HG03565 (cell line): ENCODE results near the gene SPDYC.
"Not testable (repeated sequence)": the region's sequence is repeated elsewhere in the genome, so short reads cannot be mapped to it uniquely, and the experiment has no call there.

ENCODE experiments used
- ATAC-seq: cut with Tn5 transposase; IDR thresholded peaks from one replicate; pipeline ENCODE4 v1.9.1; 2021; ENCODE audit warnings: mild to moderate bottlenecking, moderate library complexity; ENCODE audit not compliant: unreplicated experiment

Gene SPDYC

GRCh38 chr11:65134240-65134951 is 35.6 kb upstream of the SPDYC start, which contains the start of gene SYVN1:
SYVN1 (minus strand) TSS chr11:65134519; CDS start chr11:65133601, 918 bp downstream.
- peak; percentile 39 for ATAC-seq

DNA sequence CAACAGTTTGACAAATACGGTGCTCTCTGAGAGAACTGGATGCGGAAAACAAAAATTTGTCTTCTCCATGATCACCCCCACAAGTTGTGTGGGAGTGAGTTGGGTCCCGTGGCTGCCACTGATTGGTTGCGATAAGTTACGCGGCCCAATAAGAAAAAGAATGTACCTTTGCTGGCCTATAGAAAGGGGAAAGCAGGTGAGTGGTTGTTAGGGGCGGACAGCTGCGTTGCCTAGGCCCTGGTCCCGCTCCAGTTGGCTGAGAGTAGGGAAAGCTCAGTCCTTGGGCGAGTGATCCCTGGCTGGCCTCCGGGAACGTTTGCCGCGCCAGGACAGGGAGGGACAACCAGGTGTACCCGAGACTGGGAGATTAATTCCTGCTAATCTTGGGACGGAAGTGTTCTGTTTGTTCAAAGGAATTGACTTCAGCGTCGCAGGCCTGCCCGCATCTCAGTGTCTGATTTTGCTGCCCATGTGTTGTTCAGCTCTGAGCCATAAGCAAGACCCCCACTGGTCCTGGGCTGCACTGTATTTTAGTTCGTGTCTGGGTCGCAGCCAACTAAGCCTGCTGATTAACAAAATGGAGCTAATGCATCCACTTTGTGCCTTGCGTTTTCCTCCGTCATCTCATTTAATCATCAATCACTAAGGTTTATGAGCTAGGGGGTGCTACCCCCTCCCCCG is 34.9 kb upstream of the SPDYC start:
- ATAC-seq: peak; percentile 49

DNA sequence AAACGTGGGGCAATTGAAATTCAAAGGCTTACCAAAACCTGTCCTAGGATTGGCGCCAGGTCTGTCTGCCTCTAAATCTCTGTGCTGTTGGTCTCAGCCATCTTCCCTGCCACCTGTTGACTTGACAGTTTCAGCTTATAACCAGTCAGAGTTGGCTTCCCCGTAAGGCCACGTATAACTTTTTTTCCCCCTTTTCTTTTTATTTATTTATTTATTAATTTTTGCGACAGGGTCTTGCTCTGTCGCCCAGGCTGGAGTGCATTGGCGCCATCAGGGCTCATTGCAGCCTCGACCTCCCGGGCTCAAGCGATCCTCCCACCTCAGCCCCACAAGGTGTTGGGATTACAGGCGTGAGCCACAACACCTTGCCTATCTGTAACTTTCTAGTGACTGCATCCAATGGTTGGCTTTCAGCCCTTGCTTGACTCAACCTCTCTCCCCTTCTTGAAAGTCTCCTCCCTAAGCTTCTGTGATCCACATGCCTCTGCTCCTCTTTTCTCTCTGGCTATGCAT is 34.3 kb upstream of the SPDYC start:
- ATAC-seq: no peak

GRCh38 chr11:65136515-65137096 is 33.4 kb upstream of the SPDYC start:
- no peak for ATAC-seq

- ATAC-seq: no peak
These were observed 28.0 kb upstream of the SPDYC start for GRCh38 chr11:65141896-65142494.

DNA sequence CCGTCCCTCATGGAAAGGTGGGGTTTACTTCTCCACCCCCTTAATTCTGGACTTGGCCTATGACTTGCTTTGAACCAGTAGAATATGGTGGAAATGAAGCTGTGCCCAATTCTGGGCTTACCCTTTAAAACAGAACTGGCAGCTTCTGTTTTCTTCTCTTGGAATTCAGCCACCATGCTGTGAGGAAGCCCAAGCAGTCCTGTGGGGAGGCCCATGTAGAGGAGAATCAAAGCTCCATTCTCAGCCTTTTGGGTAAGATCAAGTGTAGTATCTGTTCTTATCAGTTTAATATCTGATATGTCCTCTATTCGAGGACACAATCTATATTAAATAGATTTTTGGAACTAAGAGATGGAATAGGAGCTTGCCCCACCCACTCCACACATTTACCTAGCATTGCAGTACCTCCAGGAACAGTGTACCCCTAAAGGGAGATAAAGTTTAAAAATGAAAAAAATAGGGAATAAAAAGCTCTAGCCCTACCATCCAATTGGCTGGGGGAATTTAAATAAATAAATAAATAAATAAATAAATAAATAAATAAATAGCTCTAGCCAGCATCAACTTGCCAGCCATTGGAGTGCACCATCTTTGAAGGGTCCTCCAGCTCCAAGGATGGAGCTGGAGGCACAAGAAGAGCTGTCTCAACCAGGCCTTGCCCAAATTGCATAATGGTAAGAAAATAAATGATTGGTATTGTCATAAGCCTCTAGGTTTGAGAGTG is 22.5 kb upstream of the SPDYC start:
- no peak for ATAC-seq

DNA sequence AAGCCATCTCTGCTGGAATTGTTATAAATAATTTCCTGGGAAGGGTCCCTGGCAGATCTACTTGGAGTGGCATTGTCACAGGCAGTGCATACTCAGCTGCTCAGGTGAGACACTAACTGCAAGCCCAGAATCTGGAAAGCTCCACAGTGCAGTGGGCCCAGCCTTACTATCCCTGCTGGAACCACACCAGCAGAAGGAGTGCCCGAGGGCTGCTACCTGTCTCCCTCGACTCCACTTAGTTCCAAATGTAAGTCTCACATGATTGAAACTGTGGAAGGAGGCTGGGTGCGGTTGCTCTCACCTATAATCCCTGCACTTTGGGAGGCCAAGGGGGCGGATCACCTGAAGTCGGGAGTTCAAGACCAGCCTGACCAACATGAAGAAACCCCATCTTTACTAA is 21.4 kb upstream of the SPDYC start:
- no peak for ATAC-seq

GRCh38 chr11:65150131-65150508 is 19.9 kb upstream of the SPDYC start:
- not testable (repeated sequence) for ATAC-seq

- no peak for ATAC-seq
These were observed 19.3 kb upstream of the SPDYC start for GRCh38 chr11:65150509-65151299.

- no peak for ATAC-seq
These were observed 18.6 kb upstream of the SPDYC start for GRCh38 chr11:65151331-65151899.

DNA sequence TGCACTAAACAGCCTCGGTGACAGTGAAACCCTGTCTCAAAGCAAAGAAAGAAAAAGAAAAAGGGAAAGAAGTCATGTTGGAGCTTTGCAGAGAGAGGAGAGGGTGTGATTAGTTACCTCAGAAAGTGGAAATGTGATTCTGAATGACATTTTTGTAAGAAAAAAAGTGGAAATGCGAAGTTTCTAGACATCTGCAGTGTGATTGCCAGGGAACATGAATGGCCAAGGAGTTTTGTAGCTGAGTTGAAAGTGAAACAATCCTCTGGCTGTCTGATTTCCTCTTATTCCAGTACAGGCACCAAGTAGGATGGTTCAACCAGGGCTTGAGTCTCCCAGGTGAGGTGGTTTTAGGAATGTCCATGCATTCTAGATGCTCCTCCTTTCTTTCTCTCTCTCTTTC is 17.9 kb upstream of the SPDYC start:
- ATAC-seq: no peak

GRCh38 chr11:65156256-65156655 is 13.8 kb upstream of the SPDYC start:
- no peak for ATAC-seq

DNA sequence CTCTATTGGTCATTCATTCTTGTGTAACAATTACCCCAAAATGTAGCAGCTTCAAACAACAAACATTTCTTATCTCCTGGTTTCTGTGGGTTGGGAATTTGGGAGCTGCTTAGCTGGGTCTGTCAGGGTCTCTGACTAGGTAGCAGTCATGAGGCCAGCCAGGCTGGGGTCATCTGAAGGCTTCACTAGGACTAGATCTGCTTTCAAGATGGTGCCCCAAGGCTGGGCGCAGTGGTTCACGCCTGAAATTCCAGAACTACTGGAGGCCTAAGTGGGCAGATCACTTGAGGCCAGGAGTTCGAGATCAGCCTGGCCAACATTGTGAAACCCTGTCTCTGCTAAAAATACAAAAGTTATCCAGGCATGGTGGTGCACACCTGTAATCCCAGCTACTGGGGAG is 13.1 kb upstream of the SPDYC start:
- no peak for ATAC-seq

DNA sequence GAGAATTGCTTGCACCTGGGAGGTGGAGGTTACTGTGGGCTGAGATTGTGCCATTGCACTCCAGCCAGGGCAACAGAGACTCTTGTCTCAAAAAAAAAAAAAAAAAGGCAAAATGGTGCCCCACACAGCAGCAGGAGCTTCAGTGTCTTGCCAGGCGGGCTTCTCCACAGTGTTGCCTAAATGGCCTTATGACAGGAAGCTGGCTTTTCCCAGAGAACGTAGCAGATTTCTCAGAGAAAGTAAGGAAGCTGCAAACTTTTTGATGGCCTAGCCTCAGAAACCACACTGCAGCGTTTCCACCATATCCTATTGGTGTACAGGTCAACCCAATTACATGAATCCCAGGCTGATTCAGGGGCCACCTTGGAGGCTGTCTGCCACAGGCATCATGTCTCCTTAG is 12.7 kb upstream of the SPDYC start:
- no peak for ATAC-seq

GRCh38 chr11:65159012-65159411 is 11.0 kb upstream of the SPDYC start:
- ATAC-seq: peak; percentile 56

- ATAC-seq: no peak
These were observed 9.4 kb upstream of the SPDYC start for GRCh38 chr11:65160643-65161042.

DNA sequence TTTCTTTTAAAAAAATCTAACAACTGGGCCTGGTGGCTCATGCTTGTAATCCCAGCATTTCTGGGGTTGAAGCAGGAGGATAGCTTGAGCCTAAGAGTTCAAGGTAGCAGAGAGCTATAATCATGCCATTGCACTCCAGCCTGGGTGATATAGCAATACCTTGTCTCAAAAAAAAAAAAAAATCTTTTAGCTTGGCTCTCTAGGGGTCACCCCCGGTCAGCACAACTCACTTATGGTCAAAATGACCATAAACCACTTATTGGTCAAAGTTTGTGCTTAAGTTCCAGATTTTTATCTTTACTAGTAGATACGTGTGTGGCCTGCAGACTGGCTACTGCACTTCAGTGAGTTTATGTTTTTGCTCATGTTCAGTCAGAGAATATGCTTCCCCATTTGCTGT is 6.3 kb upstream of the SPDYC start:
- ATAC-seq: no peak

- ATAC-seq: no peak
These were observed 4.4 kb upstream of the SPDYC start for GRCh38 chr11:65165410-65166317.

DNA sequence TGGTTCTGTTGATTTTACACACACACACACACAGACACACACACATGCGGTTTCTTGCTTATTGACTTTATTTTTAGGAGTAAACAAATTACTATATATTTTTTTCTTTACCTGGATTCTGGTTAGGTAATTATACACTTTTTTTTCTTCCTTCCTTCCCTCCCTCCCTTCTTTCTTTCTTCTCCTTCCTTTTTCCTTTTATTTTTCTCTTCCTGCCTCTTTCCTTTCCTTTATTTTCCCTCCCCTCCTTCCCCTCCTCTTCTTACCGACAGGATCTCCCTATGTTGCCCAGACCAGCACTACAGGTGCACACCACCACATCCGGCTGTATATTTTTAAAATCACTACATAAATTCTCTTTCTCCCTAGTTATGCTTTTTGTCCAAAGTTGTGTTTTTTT is 3.1 kb upstream of the SPDYC start:
- ATAC-seq: no peak
